Measurements from ENCODE around the gene ATP2B1.
A peak's percentile ranks its signal among the peaks of the same experiment; 100 is the strongest.

The ATP2B1 gene

GRCh38 chr12:89665556-89665955 lies 43.1 kb downstream of the ATP2B1 start:
- H3K9me3 Mint-ChIP-seq, result no peaks in the 10 kb centered on the region
- no peak overlapping the region for H3K4me3 Mint-ChIP-seq
- H3K4me1 Mint-ChIP-seq (ENCODE audit: low read depth), result peaks cover 78% of the 10 kb centered on the region
- no peak overlapping the region for H3K27ac Mint-ChIP-seq
- no peak for DNase-seq
- no peaks in the 10 kb centered on the region for H3K27me3 Mint-ChIP-seq
- H3K36me3 Mint-ChIP-seq (ENCODE audit: low read depth), result peaks cover 14% of the 10 kb centered on the region

GRCh38 chr12:89664441-89664840 lies 44.2 kb downstream of the ATP2B1 start:
- peaks cover 75% of the 10 kb centered on the region for H3K4me1 Mint-ChIP-seq (ENCODE audit: low read depth)
- H3K4me3 Mint-ChIP-seq, result no peak overlapping the region
- no peaks in the 10 kb centered on the region for H3K27me3 Mint-ChIP-seq
- no peak for DNase-seq
- peaks cover 11% of the 10 kb centered on the region for H3K36me3 Mint-ChIP-seq (ENCODE audit: low read depth)
- no peaks in the 10 kb centered on the region for H3K9me3 Mint-ChIP-seq
- peak overlapping the region; percentile 19 for H3K27ac Mint-ChIP-seq

- peak overlapping the region; percentile 57 for H3K27ac Mint-ChIP-seq
- H3K4me1 Mint-ChIP-seq (ENCODE audit: low read depth), result peaks cover 76% of the 10 kb centered on the region
- no peak for DNase-seq
- no peaks in the 10 kb centered on the region for H3K9me3 Mint-ChIP-seq
- H3K36me3 Mint-ChIP-seq (ENCODE audit: low read depth), result peaks cover 13% of the 10 kb centered on the region
- H3K27me3 Mint-ChIP-seq, result no peaks in the 10 kb centered on the region
- peak overlapping the region; percentile 25 for H3K4me3 Mint-ChIP-seq
These were observed 44.9 kb downstream of the ATP2B1 start for GRCh38 chr12:89663577-89664357.

GRCh38 chr12:89662623-89663022 lies 46.0 kb downstream of the ATP2B1 start:
- H3K9me3 Mint-ChIP-seq, result no peaks in the 10 kb centered on the region
- H3K27ac Mint-ChIP-seq, result no peak overlapping the region
- H3K36me3 Mint-ChIP-seq (ENCODE audit: low read depth), result peaks cover 11% of the 10 kb centered on the region
- H3K4me3 Mint-ChIP-seq, result no peak overlapping the region
- DNase-seq, result no peak
- H3K4me1 Mint-ChIP-seq (ENCODE audit: low read depth), result peaks cover 75% of the 10 kb centered on the region
- H3K27me3 Mint-ChIP-seq, result no peaks in the 10 kb centered on the region

- Mint-ChIP-seq H3K27me3 (no peaks in the 10 kb centered on the region), H3K9me3 (no peaks in the 10 kb centered on the region), H3K27ac (peak overlapping the region; percentile 28), H3K36me3 (ENCODE audit: low read depth) (peaks cover 6% of the 10 kb centered on the region), H3K4me3 (no peak overlapping the region), H3K4me1 (ENCODE audit: low read depth) (peaks cover 75% of the 10 kb centered on the region)
- no peak for DNase-seq
These were observed 46.8 kb downstream of the ATP2B1 start for GRCh38 chr12:89661706-89662330.

GRCh38 chr12:89657739-89658138 lies 50.9 kb downstream of the ATP2B1 start:
- no peaks in the 10 kb centered on the region for H3K27me3 Mint-ChIP-seq
- H3K9me3 Mint-ChIP-seq, result no peaks in the 10 kb centered on the region
- no peak overlapping the region for H3K27ac Mint-ChIP-seq
- H3K36me3 Mint-ChIP-seq (ENCODE audit: low read depth), result peaks cover 30% of the 10 kb centered on the region
- H3K4me1 Mint-ChIP-seq (ENCODE audit: low read depth), result peaks cover 58% of the 10 kb centered on the region
- H3K4me3 Mint-ChIP-seq, result no peak overlapping the region
- no peak for DNase-seq

- no peak overlapping the region for H3K27ac Mint-ChIP-seq
- H3K4me1 Mint-ChIP-seq (ENCODE audit: low read depth), result peaks cover 54% of the 10 kb centered on the region
- no peaks in the 10 kb centered on the region for H3K27me3 Mint-ChIP-seq
- no peaks in the 10 kb centered on the region for H3K9me3 Mint-ChIP-seq
- H3K36me3 Mint-ChIP-seq (ENCODE audit: low read depth), result peaks cover 37% of the 10 kb centered on the region
- H3K4me3 Mint-ChIP-seq, result no peak overlapping the region
- DNase-seq, result no peak
These were observed 51.6 kb downstream of the ATP2B1 start for GRCh38 chr12:89657066-89657465.

- Mint-ChIP-seq H3K36me3 (ENCODE audit: low read depth) (peaks cover 47% of the 10 kb centered on the region), H3K27ac (no peak overlapping the region), H3K27me3 (no peaks in the 10 kb centered on the region), H3K4me3 (no peak overlapping the region), H3K4me1 (ENCODE audit: low read depth) (peaks cover 52% of the 10 kb centered on the region), H3K9me3 (no peaks in the 10 kb centered on the region)
- no peak for DNase-seq
These were observed 52.8 kb downstream of the ATP2B1 start for GRCh38 chr12:89655841-89656240.

GRCh38 chr12:89651192-89651591 lies 57.4 kb downstream of the ATP2B1 start:
- peaks cover 73% of the 10 kb centered on the region for H3K36me3 Mint-ChIP-seq (ENCODE audit: low read depth)
- no peaks in the 10 kb centered on the region for H3K9me3 Mint-ChIP-seq
- DNase-seq, result no peak
- H3K4me3 Mint-ChIP-seq, result no peak overlapping the region
- no peaks in the 10 kb centered on the region for H3K27me3 Mint-ChIP-seq
- H3K27ac Mint-ChIP-seq, result no peak overlapping the region
- H3K4me1 Mint-ChIP-seq (ENCODE audit: low read depth), result peaks cover 42% of the 10 kb centered on the region

GRCh38 chr12:89650239-89650638 lies 58.4 kb downstream of the ATP2B1 start:
- H3K4me1 Mint-ChIP-seq (ENCODE audit: low read depth), result peaks cover 48% of the 10 kb centered on the region
- no peak overlapping the region for H3K4me3 Mint-ChIP-seq
- H3K27me3 Mint-ChIP-seq, result no peaks in the 10 kb centered on the region

GRCh38 chr12:89649820-89650219 lies 58.8 kb downstream of the ATP2B1 start:
- Mint-ChIP-seq H3K4me3 (no peak overlapping the region), H3K27me3 (no peaks in the 10 kb centered on the region), H3K4me1 (ENCODE audit: low read depth) (peaks cover 47% of the 10 kb centered on the region), H3K27ac (no peak overlapping the region), H3K9me3 (no peaks in the 10 kb centered on the region), H3K36me3 (ENCODE audit: low read depth) (peaks cover 67% of the 10 kb centered on the region)
- no peak for DNase-seq

More at GRCh38 chr12:89650239-89650638, 58.4 kb downstream of the ATP2B1 start:
- no peak for DNase-seq
- Mint-ChIP-seq H3K36me3 (ENCODE audit: low read depth) (peaks cover 71% of the 10 kb centered on the region), H3K27ac (no peak overlapping the region), H3K9me3 (no peaks in the 10 kb centered on the region)

GRCh38 chr12:89649139-89649538 lies 59.5 kb downstream of the ATP2B1 start:
- H3K27ac Mint-ChIP-seq, result no peak overlapping the region
- DNase-seq, result no peak
- H3K4me3 Mint-ChIP-seq, result no peak overlapping the region
- H3K36me3 Mint-ChIP-seq (ENCODE audit: low read depth), result peaks cover 70% of the 10 kb centered on the region
- no peaks in the 10 kb centered on the region for H3K9me3 Mint-ChIP-seq
- no peaks in the 10 kb centered on the region for H3K27me3 Mint-ChIP-seq
- H3K4me1 Mint-ChIP-seq (ENCODE audit: low read depth), result peaks cover 51% of the 10 kb centered on the region

GRCh38 chr12:89648211-89648930 lies 60.3 kb downstream of the ATP2B1 start:
- Mint-ChIP-seq H3K27me3 (no peaks in the 10 kb centered on the region), H3K9me3 (no peaks in the 10 kb centered on the region), H3K4me3 (no peak overlapping the region), H3K27ac (no peak overlapping the region), H3K36me3 (ENCODE audit: low read depth) (peaks cover 70% of the 10 kb centered on the region), H3K4me1 (ENCODE audit: low read depth) (peaks cover 49% of the 10 kb centered on the region)
- DNase-seq, result no peak

GRCh38 chr12:89645434-89645833 lies 63.2 kb downstream of the ATP2B1 start:
- peaks cover 40% of the 10 kb centered on the region for H3K4me1 Mint-ChIP-seq (ENCODE audit: low read depth)
- no peaks in the 10 kb centered on the region for H3K9me3 Mint-ChIP-seq
- no peaks in the 10 kb centered on the region for H3K27me3 Mint-ChIP-seq
- DNase-seq, result no peak
- peaks cover 74% of the 10 kb centered on the region for H3K36me3 Mint-ChIP-seq (ENCODE audit: low read depth)
- no peak overlapping the region for H3K27ac Mint-ChIP-seq
- H3K4me3 Mint-ChIP-seq, result no peak overlapping the region

- no peak for DNase-seq
- no peaks in the 10 kb centered on the region for H3K9me3 Mint-ChIP-seq
- no peaks in the 10 kb centered on the region for H3K27me3 Mint-ChIP-seq
- H3K36me3 Mint-ChIP-seq (ENCODE audit: low read depth), result peaks cover 63% of the 10 kb centered on the region
- no peak overlapping the region for H3K4me3 Mint-ChIP-seq
- peaks cover 29% of the 10 kb centered on the region for H3K4me1 Mint-ChIP-seq (ENCODE audit: low read depth)
- no peak overlapping the region for H3K27ac Mint-ChIP-seq
These were observed 65.7 kb downstream of the ATP2B1 start for GRCh38 chr12:89642959-89643358.
